HepG2 (cell line): ENCODE results near the gene ELOVL5. TPM values are rescaled to one million over a fixed set of nuclear protein-coding genes. Genes with fewer than 3 reads are reported as not detected.

Experiments
- HNRNPLL ChIP-seq: fragments of 200-400 bp; formaldehyde crosslinking; IDR thresholded peaks from 2 replicates; pipeline ENCODE4 v1.6.1; 2017; ENCODE audit warnings: mild to moderate bottlenecking, low read depth, low read length; ENCODE audit not compliant: poor library complexity, severe bottlenecking
- NCOA5 ChIP-seq: sonication (generic); formaldehyde crosslinking; IDR thresholded peaks from 2 replicates; pipeline ENCODE4 v1.4.0; 2020; ENCODE audit warnings: missing genetic modification reagents
- PRDM10 ChIP-seq: sonication (generic); formaldehyde crosslinking; IDR thresholded peaks from 2 replicates; pipeline ENCODE4 v1.4.0; 2020; ENCODE audit warnings: low read depth, missing genetic modification reagents
- RBAK ChIP-seq: sonication (generic); formaldehyde crosslinking; IDR thresholded peaks from 2 replicates; pipeline ENCODE4 v1.5.1; 2020; ENCODE audit warnings: mild to moderate bottlenecking, missing genetic modification reagents
- RFX3 ChIP-seq: IDR thresholded peaks from 2 replicates; pipeline ENCODE4 v1.6.1; 2016; ENCODE audit warnings: missing biosample characterization, missing genetic modification reagents
- RFXANK ChIP-seq: IDR thresholded peaks from 2 replicates; pipeline ENCODE4 v1.6.1; 2016
- ZBTB1 ChIP-seq: sonication (generic); formaldehyde crosslinking; IDR thresholded peaks from 2 replicates; pipeline ENCODE4 v1.4.0; 2020; ENCODE audit warnings: missing genetic modification reagents, borderline replicate concordance
- ZNF331 ChIP-seq: sonication (generic); formaldehyde crosslinking; IDR thresholded peaks from 2 replicates; pipeline ENCODE4 v1.4.0; 2020; ENCODE audit warnings: missing genetic modification reagents
- ZNF777 ChIP-seq: sonication (generic); formaldehyde crosslinking; IDR thresholded peaks from 2 replicates; pipeline ENCODE4 v1.4.0; 2020; ENCODE audit warnings: missing genetic modification reagents
- polyA plus RNA-seq, 8 experiments: library from polyadenylated mRNA; depleted of rRNA in 3 of 8; stranded (reverse) in 7 of 8; unstranded in 1 of 8; fragments of >200 nt; fragmentation: Illumina TruSeq in 4 of 8; extraction: Trizol in 4 of 8; gene quantifications; 2 replicates each; pipeline versions ENCODE4 v1.2.1 to v1.2.3, GENCODE V29; 2011 to 2016; ENCODE audit warnings: low read depth in 4 of 8, missing spikeins in 1 of 8, mixed read lengths in 1 of 8; ENCODE audit not compliant: insufficient read depth in 1 of 8
- total RNA-seq, 5 experiments: library from RNA; depleted of rRNA; stranded (reverse); fragments of >200 nt; fragmentation: Illumina TruSeq; extraction: Trizol; gene quantifications; 2 replicates each; pipeline ENCODE4 v1.2.3, GENCODE V29; 2016; ENCODE audit warnings: low read depth in 1 of 5
- TF ChIP-seq, protein P1 (sequence below): sonication (generic); formaldehyde crosslinking; IDR thresholded peaks from 2 replicates; pipeline ENCODE4 v1.5.0; 2020; ENCODE audit warnings: mild to moderate bottlenecking, missing genetic modification reagents, moderate library complexity
- TF ChIP-seq, protein P2 (sequence below): sonication (generic); formaldehyde crosslinking; IDR thresholded peaks from 2 replicates; pipeline ENCODE4 v1.4.0; 2020; ENCODE audit warnings: missing genetic modification reagents
- TF ChIP-seq, protein P3 (sequence below): sonication (generic); formaldehyde crosslinking; IDR thresholded peaks from 2 replicates; pipeline ENCODE4 v1.4.0; 2020; ENCODE audit warnings: low read depth, mild to moderate bottlenecking, missing genetic modification reagents

ELOVL5 gene
- total and polyA plus RNA-seq, 2 of the 13 experiments (the other 11 are each of a cell fraction or from before 2014, with no cell fraction given): 50.1 to 72.4 TPM

GRCh38 chr6:53359843-53360092 lies 11.0 kb upstream of the ELOVL5 start (continued):
- TF ChIP-seq, protein P1, sequence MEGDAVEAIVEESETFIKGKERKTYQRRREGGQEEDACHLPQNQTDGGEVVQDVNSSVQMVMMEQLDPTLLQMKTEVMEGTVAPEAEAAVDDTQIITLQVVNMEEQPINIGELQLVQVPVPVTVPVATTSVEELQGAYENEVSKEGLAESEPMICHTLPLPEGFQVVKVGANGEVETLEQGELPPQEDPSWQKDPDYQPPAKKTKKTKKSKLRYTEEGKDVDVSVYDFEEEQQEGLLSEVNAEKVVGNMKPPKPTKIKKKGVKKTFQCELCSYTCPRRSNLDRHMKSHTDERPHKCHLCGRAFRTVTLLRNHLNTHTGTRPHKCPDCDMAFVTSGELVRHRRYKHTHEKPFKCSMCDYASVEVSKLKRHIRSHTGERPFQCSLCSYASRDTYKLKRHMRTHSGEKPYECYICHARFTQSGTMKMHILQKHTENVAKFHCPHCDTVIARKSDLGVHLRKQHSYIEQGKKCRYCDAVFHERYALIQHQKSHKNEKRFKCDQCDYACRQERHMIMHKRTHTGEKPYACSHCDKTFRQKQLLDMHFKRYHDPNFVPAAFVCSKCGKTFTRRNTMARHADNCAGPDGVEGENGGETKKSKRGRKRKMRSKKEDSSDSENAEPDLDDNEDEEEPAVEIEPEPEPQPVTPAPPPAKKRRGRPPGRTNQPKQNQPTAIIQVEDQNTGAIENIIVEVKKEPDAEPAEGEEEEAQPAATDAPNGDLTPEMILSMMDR (CRISPR knock-in tag): peak; percentile 0
- no peak for TF ChIP-seq NCOA5 (CRISPR knock-in tag)
- no peak for TF ChIP-seq RFXANK (CRISPR knock-in tag)
- no peak for TF ChIP-seq ZNF331 (CRISPR knock-in tag)
- TF ChIP-seq, protein P2, sequence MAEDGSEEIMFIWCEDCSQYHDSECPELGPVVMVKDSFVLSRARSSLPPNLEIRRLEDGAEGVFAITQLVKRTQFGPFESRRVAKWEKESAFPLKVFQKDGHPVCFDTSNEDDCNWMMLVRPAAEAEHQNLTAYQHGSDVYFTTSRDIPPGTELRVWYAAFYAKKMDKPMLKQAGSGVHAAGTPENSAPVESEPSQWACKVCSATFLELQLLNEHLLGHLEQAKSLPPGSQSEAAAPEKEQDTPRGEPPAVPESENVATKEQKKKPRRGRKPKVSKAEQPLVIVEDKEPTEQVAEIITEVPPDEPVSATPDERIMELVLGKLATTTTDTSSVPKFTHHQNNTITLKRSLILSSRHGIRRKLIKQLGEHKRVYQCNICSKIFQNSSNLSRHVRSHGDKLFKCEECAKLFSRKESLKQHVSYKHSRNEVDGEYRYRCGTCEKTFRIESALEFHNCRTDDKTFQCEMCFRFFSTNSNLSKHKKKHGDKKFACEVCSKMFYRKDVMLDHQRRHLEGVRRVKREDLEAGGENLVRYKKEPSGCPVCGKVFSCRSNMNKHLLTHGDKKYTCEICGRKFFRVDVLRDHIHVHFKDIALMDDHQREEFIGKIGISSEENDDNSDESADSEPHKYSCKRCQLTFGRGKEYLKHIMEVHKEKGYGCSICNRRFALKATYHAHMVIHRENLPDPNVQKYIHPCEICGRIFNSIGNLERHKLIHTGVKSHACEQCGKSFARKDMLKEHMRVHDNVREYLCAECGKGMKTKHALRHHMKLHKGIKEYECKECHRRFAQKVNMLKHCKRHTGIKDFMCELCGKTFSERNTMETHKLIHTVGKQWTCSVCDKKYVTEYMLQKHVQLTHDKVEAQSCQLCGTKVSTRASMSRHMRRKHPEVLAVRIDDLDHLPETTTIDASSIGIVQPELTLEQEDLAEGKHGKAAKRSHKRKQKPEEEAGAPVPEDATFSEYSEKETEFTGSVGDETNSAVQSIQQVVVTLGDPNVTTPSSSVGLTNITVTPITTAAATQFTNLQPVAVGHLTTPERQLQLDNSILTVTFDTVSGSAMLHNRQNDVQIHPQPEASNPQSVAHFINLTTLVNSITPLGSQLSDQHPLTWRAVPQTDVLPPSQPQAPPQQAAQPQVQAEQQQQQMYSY (CRISPR knock-in tag): no peak
- no peak for TF ChIP-seq ZNF777
- 0 out of 2 replicates have a peak, but pooled peaks have one; percentile 1 for TF ChIP-seq PRDM10 (CRISPR knock-in tag)
- 0 out of 2 replicates have a peak, but pooled peaks have one; percentile 24 for TF ChIP-seq RFX3 (CRISPR knock-in tag)
- TF ChIP-seq RBAK: no peak
- TF ChIP-seq, protein P3, sequence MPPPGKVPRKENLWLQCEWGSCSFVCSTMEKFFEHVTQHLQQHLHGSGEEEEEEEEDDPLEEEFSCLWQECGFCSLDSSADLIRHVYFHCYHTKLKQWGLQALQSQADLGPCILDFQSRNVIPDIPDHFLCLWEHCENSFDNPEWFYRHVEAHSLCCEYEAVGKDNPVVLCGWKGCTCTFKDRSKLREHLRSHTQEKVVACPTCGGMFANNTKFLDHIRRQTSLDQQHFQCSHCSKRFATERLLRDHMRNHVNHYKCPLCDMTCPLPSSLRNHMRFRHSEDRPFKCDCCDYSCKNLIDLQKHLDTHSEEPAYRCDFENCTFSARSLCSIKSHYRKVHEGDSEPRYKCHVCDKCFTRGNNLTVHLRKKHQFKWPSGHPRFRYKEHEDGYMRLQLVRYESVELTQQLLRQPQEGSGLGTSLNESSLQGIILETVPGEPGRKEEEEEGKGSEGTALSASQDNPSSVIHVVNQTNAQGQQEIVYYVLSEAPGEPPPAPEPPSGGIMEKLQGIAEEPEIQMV (CRISPR knock-in tag): 0 out of 2 replicates have a peak, but pooled peaks have one; percentile 3
- TF ChIP-seq HNRNPLL: no peak
- no peak for TF ChIP-seq ZBTB1 (CRISPR knock-in tag)
